Endothelial cell of umbilical vein (primary cell): ENCODE results near the gene WAC. TPM values are rescaled to one million over a fixed set of nuclear protein-coding genes. Genes with fewer than 3 reads are reported as not detected.

Experiments
- BruUV-seq: library from RNA; stranded (reverse); fragments of 400-500 nt; replicated peaks from 2 replicates; lab custom pipeline; 2021; lab: Mats Ljungman, UMichigan
- CTCF ChIA-PET: fragments of 300-600, 350-600 bp; sonication (Branson Sonifier 250); formaldehyde crosslinking; loops from one replicate; lab custom pipeline; 2021; ENCODE audit warnings: antibody characterized with exemption, inconsistent platforms; lab: Charles Lee
- POLR2A ChIA-PET: fragments of 300-600, 350-600 bp; sonication (Branson Sonifier 250); formaldehyde crosslinking; loops from one replicate; lab custom pipeline; 2021; ENCODE audit warnings: antibody characterized with exemption, inconsistent platforms; lab: Charles Lee
- DNase-seq: peaks from one replicate; pipeline ENCODE4 v3.0.0-alpha.2; 2011; ENCODE audit warnings: low read depth, low spot score
- FAIRE-seq: peaks from 2 replicates; lab custom pipeline; 2011; peaks lifted over from hg19 to GRCh38; lab: Jason Lieb, UNC
- H2AFZ ChIP-seq: 2 replicates; pipeline ENCODE4 v1.6.0; 2012; ENCODE audit warnings: low read depth, low read length, control low read depth, inconsistent platforms
- H3K27ac ChIP-seq: 2 replicates; pipeline ENCODE4 v1.5.1; 2011; ENCODE audit warnings: low read depth, mild to moderate bottlenecking, control low read depth, low read length, moderate library complexity; ENCODE audit not compliant: insufficient read depth
- H3K27me3 ChIP-seq, 2 experiments: 2 replicates each; pipeline versions ENCODE4 v1.6.0 to v1.6.1; 2011; ENCODE audit warnings: low read length in 2 of 2, mixed read lengths in 1 of 2; ENCODE audit not compliant: control insufficient read depth in 2 of 2, insufficient read depth in 2 of 2
- H3K36me3 ChIP-seq, 2 experiments: 2 replicates in 1 of 2; 3 replicates in 1 of 2; pipeline ENCODE4 v1.5.1; 2011; ENCODE audit warnings: low read length in 2 of 2, mild to moderate bottlenecking in 1 of 2, moderate library complexity in 1 of 2; ENCODE audit not compliant: control insufficient read depth in 2 of 2, insufficient read depth in 2 of 2; ENCODE audit errors: extremely low read depth in 1 of 2
- H3K4me1 ChIP-seq: 3 replicates; pipeline ENCODE4 v1.5.1; 2011; ENCODE audit warnings: mild to moderate bottlenecking, low read length; ENCODE audit not compliant: control insufficient read depth, insufficient read depth; ENCODE audit errors: extremely low read depth
- H3K4me2 ChIP-seq: 2 replicates; pipeline ENCODE4 v1.6.1; 2011; ENCODE audit warnings: low read length, control low read depth, mixed read lengths; ENCODE audit not compliant: insufficient read depth
- H3K4me3 ChIP-seq, 3 experiments: fragments of 200-600 bp in 1 of 3; sonication (generic), shearing (Covaris generic) in 1 of 3; replicated peaks in 1 of 3; 2 replicates each; pipeline ENCODE4 v1.5.1; 2011 to 2016; ENCODE audit warnings: control low read depth in 3 of 3, low read length in 3 of 3, mild to moderate bottlenecking in 2 of 3, inconsistent platforms in 1 of 3, low read depth in 1 of 3, moderate library complexity in 1 of 3; ENCODE audit not compliant: insufficient read depth in 1 of 3
- H3K79me2 ChIP-seq: 2 replicates; pipeline ENCODE4 v1.6.0; 2012; ENCODE audit warnings: low read length, inconsistent platforms; ENCODE audit not compliant: control insufficient read depth, insufficient read depth
- H3K9ac ChIP-seq: replicated peaks from 2 replicates; pipeline ENCODE3; 2011; ENCODE audit warnings: low read length, control low read depth; ENCODE audit not compliant: insufficient read depth; ENCODE audit errors: extremely low read depth
- H3K9me1 ChIP-seq: replicated peaks from 3 replicates; pipeline ENCODE4 v1.6.0; 2011; ENCODE audit warnings: mild to moderate bottlenecking, low read length; ENCODE audit not compliant: control insufficient read depth, insufficient read depth; ENCODE audit errors: extremely low read depth
- H3K9me3 ChIP-seq: replicated peaks from 2 replicates; pipeline ENCODE4 v1.5.1; 2012; ENCODE audit warnings: low read length, inconsistent platforms; ENCODE audit not compliant: control insufficient read depth, insufficient read depth
- H4K20me1 ChIP-seq: replicated peaks from 2 replicates; pipeline ENCODE3; 2011; ENCODE audit warnings: mild to moderate bottlenecking, low read length; ENCODE audit not compliant: control insufficient read depth, insufficient read depth; ENCODE audit errors: extremely low read depth
- EZH2 ChIP-seq: IDR thresholded peaks from 2 replicates; pipeline ENCODE4 v1.6.1; 2012; ENCODE audit warnings: borderline replicate concordance, low read depth, mild to moderate bottlenecking, moderate library complexity, low read length, inconsistent platforms; ENCODE audit not compliant: severe bottlenecking
- FOS ChIP-seq: IDR thresholded peaks from 2 replicates; pipeline ENCODE4 v1.6.1; 2011; ENCODE audit warnings: mild to moderate bottlenecking, low read length, moderate library complexity, borderline replicate concordance; ENCODE audit not compliant: insufficient read depth
- GATA2 ChIP-seq: IDR thresholded peaks from 2 replicates; pipeline ENCODE4 v1.7.0; 2011; ENCODE audit warnings: low read depth, mild to moderate bottlenecking, moderate library complexity, mixed read lengths, low read length; ENCODE audit not compliant: insufficient read length, insufficient read depth
- JUN ChIP-seq: IDR thresholded peaks from 2 replicates; pipeline ENCODE4 v1.6.1; 2011; ENCODE audit warnings: borderline replicate concordance, low read depth; ENCODE audit not compliant: insufficient read length, insufficient read depth
- MAX ChIP-seq: IDR thresholded peaks from 2 replicates; pipeline ENCODE4 v1.6.1; 2011; ENCODE audit not compliant: insufficient read depth, insufficient read length
- MYC ChIP-seq: IDR thresholded peaks from one replicate; pipeline ENCODE4 v1.6.1; 2011; ENCODE audit warnings: mild to moderate bottlenecking, low read depth, low read length
- POLR2A ChIP-seq: IDR thresholded peaks from 2 replicates; pipeline ENCODE4 v1.6.1; 2012; ENCODE audit warnings: low read depth, mild to moderate bottlenecking, control low read depth, low read length
- POLR2AphosphoS5 ChIP-seq: IDR thresholded peaks from 2 replicates; pipeline ENCODE4 v1.6.1; 2012; ENCODE audit warnings: low read depth, mild to moderate bottlenecking, control low read depth, low read length, moderate library complexity; ENCODE audit not compliant: insufficient read depth
- dilution Hi-C: fragments of 300-500 bp; cut with MboI; formaldehyde crosslinking; loops from one replicate; pipeline ENCODE4 v1.15.0; 2019; ENCODE audit warnings: low sequenced_read_pairs; ENCODE audit not compliant: extremely low pct_ligation_motif_present
- intact Hi-C: fragments of 100-400 bp; cut with micrococcal nuclease; formaldehyde crosslinking; loops from one replicate; pipeline ENCODE4 v1.10.0; 2022
- polyA plus RNA-seq, 4 experiments: library from polyadenylated mRNA; depleted of rRNA in 3 of 4; stranded (reverse) in 3 of 4; unstranded in 1 of 4; fragments of >200 nt; gene quantifications; 2 replicates each; pipeline versions ENCODE4 v1.2.1 to v1.2.3, GENCODE V29; 2011 to 2012; ENCODE audit warnings: missing spikeins in 1 of 4
- total RNA-seq: library from RNA; stranded (reverse); gene quantifications from 2 replicates; pipeline ENCODE4 v1.2.3, GENCODE V29; 2021
- TF ChIP-seq, protein P1 (sequence below), 2 donors: IDR thresholded peaks; 1 replicate in 1 of 2; 2 replicates in 1 of 2; pipeline ENCODE4 v1.5.1; 2011; ENCODE audit warnings: low read length in 2 of 2, mild to moderate bottlenecking in 2 of 2, moderate library complexity in 2 of 2, control low read depth in 1 of 2, inconsistent platforms in 1 of 2, low read depth in 1 of 2; ENCODE audit not compliant: insufficient read depth in 1 of 2; ENCODE audit errors: extremely low read depth in 1 of 2

The WAC gene
- total and polyA plus RNA-seq, 2 donors (not counting 3 experiments of a cell fraction or from before 2014, with no cell fraction given), result 49.2 to 101 TPM

GRCh38 chr10:28586176-28586575, 53.3 kb downstream of the WAC start:
- Histone ChIP-seq H3K9me1 (peaks cover 4% of the 10 kb centered on the region), H3K9ac (no peak overlapping the region), H3K4me1 (no peaks in the 10 kb centered on the region), H3K9me3 (no peaks in the 10 kb centered on the region), H3K27ac (no peak overlapping the region), H2AFZ (no peak overlapping the region), H3K4me2 (no peak overlapping the region), H3K36me3 (peaks cover 11 to 24% of the 10 kb centered on the region in 2 experiments), H3K4me3 (no peak overlapping the region), H3K79me2 (peaks cover 94% of the 10 kb centered on the region), H4K20me1 (peaks cover 28% of the 10 kb centered on the region), H3K27me3 (no peaks in the 10 kb centered on the region)
- DNase-seq, result no peak
- POLR2A ChIA-PET, result no interaction called here
- CTCF ChIA-PET, result interaction anchor here (0.5 to 1.7 kb wide), 3 partner anchors 10 to 1201 kb away, joined by 3 to 4 read pairs (median 3); no protein-coding TSS in a partner anchor
- BruUV-seq, result no TSS peak
- intact Hi-C loops, result loop anchor here (5.0 kb wide), 1 partner anchor 154 kb away; no protein-coding TSS in a partner anchor
- FAIRE-seq, result no peak
- dilution Hi-C loops, result no loop called here
- TF ChIP-seq JUN (no peak), POLR2A (no peak), MYC (no peak), MAX (no peak), POLR2AphosphoS5 (no peak), EZH2 (no peak), GATA2 (no peak), FOS (no peak)
- TF ChIP-seq, protein P1, sequence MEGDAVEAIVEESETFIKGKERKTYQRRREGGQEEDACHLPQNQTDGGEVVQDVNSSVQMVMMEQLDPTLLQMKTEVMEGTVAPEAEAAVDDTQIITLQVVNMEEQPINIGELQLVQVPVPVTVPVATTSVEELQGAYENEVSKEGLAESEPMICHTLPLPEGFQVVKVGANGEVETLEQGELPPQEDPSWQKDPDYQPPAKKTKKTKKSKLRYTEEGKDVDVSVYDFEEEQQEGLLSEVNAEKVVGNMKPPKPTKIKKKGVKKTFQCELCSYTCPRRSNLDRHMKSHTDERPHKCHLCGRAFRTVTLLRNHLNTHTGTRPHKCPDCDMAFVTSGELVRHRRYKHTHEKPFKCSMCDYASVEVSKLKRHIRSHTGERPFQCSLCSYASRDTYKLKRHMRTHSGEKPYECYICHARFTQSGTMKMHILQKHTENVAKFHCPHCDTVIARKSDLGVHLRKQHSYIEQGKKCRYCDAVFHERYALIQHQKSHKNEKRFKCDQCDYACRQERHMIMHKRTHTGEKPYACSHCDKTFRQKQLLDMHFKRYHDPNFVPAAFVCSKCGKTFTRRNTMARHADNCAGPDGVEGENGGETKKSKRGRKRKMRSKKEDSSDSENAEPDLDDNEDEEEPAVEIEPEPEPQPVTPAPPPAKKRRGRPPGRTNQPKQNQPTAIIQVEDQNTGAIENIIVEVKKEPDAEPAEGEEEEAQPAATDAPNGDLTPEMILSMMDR (IDR thresholded peaks at IDR 0.05; ENCODE audit: extremely low read depth in 1 of 2, insufficient read depth in 1 of 2, low read depth in 1 of 2, low read length in 2 of 2), result no peak
